ENCODE results near the gene FBXO28. TPM values are rescaled to one million over a fixed set of nuclear protein-coding genes. Genes with fewer than 3 reads are reported as not detected.

The FBXO28 gene
- total RNA-seq, 1 experiment from 2014 or later: 37.0 TPM

DNA sequence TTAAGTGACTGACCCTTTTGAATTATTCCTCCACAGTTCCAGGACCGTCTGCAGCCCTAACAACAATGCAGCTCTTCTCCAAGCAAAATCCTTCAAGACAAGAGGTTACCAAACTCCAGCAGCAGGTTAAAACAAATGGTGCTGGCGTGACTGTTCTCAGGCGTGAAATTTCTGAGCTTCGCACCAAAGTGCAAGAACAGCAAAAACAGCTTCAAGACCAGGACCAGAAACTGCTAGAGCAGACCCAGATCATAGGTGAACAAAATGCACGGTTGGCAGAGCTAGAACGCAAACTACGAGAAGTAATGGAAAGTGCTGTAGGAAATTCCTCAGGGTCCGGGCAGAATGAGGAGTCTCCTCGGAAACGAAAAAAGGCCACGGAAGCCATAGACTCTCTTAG lies 43.4 kb downstream of the FBXO28 start:
- no peak for ATAC-seq

DNA sequence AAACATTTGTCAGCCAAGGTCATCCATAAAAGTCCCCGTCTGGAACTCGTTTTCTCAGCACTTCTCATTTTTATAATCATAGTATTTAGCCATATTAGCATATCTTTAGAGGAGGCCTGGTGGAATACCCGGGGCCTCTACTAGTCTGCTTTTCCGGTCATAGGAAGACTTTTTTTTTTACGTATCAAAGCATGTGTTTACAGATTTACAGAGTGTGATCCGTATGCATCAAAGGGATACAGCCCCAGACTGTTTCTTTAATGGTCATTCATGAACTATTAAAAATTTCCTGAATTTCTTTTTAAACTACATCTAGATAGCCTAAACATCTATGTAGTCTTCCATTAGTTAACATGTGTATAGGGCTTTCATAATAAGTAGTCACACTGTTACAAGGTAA lies 45.6 kb downstream of the FBXO28 start:
- Histone ChIP-seq H3K4me3 (replicated peaks in 1 of 2; ENCODE audit: low read depth in 1 of 2, low read length in 2 of 2) (no peak overlapping the region), H3K36me3 (ENCODE audit: control insufficient read depth in 1 of 2, insufficient read depth in 2 of 2, low read length in 2 of 2) (peaks cover 21 to 26% of the 10 kb centered on the region in 2 experiments; a peak in 3 of 4 replicates), H3K4me1 (ENCODE audit: control insufficient read depth in 1 of 2, insufficient read depth in 2 of 2, low read length in 2 of 2) (no peaks in the 10 kb centered on the region), H3K9me2 (ENCODE audit: insufficient read depth) (no peaks in the 10 kb centered on the region), H3K27me3 (ENCODE audit: insufficient read depth, low read length) (no peaks in the 10 kb centered on the region), H4K20me1 (ENCODE audit: insufficient read depth) (no peaks in the 10 kb centered on the region), H2AFZ (ENCODE audit: low read depth, low read length, poor library complexity, severe bottlenecking) (no peak overlapping the region), H3K4me2 (ENCODE audit: low read length) (no peak overlapping the region), H3K27ac (ENCODE audit: low read depth, low read length) (no peak overlapping the region), H3K9me3 (ENCODE audit: control insufficient read depth in 1 of 2, insufficient read depth in 1 of 2, low read depth in 1 of 2, low read length in 2 of 2) (no peaks in the 10 kb centered on the region), H3K9ac (ENCODE audit: low read length) (no peak overlapping the region), H3K79me2 (ENCODE audit: insufficient read depth, low read length) (no peaks in the 10 kb centered on the region)
- DNase-seq (ENCODE audit: low read depth, low spot score) (no peak), ATAC-seq (no peak)
- no TSS peak for BruUV-seq (replicated peaks)
- RAD21 ChIA-PET (ENCODE audit: low non-redundant PET in 1 of 2, low total read pairs in 2 of 2, uncharacterized antibody in 2 of 2, unreplicated experiment in 2 of 2): no interaction called here
- POLR2A ChIA-PET: no interaction called here
- intact Hi-C loops (cut with micrococcal nuclease): no loop called here
- CTCF ChIA-PET: no interaction called here
- TF ChIP-seq, protein P1, sequence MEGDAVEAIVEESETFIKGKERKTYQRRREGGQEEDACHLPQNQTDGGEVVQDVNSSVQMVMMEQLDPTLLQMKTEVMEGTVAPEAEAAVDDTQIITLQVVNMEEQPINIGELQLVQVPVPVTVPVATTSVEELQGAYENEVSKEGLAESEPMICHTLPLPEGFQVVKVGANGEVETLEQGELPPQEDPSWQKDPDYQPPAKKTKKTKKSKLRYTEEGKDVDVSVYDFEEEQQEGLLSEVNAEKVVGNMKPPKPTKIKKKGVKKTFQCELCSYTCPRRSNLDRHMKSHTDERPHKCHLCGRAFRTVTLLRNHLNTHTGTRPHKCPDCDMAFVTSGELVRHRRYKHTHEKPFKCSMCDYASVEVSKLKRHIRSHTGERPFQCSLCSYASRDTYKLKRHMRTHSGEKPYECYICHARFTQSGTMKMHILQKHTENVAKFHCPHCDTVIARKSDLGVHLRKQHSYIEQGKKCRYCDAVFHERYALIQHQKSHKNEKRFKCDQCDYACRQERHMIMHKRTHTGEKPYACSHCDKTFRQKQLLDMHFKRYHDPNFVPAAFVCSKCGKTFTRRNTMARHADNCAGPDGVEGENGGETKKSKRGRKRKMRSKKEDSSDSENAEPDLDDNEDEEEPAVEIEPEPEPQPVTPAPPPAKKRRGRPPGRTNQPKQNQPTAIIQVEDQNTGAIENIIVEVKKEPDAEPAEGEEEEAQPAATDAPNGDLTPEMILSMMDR (IDR thresholded peaks at IDR 0.05 in 2 of 3, conservative IDR thresholded peaks at IDR 0.05 in 1 of 3; ENCODE audit: borderline replicate concordance in 1 of 3, insufficient read depth in 1 of 3, low read depth in 2 of 3, low read length in 2 of 3): no peak
- TF ChIP-seq, protein P2, sequence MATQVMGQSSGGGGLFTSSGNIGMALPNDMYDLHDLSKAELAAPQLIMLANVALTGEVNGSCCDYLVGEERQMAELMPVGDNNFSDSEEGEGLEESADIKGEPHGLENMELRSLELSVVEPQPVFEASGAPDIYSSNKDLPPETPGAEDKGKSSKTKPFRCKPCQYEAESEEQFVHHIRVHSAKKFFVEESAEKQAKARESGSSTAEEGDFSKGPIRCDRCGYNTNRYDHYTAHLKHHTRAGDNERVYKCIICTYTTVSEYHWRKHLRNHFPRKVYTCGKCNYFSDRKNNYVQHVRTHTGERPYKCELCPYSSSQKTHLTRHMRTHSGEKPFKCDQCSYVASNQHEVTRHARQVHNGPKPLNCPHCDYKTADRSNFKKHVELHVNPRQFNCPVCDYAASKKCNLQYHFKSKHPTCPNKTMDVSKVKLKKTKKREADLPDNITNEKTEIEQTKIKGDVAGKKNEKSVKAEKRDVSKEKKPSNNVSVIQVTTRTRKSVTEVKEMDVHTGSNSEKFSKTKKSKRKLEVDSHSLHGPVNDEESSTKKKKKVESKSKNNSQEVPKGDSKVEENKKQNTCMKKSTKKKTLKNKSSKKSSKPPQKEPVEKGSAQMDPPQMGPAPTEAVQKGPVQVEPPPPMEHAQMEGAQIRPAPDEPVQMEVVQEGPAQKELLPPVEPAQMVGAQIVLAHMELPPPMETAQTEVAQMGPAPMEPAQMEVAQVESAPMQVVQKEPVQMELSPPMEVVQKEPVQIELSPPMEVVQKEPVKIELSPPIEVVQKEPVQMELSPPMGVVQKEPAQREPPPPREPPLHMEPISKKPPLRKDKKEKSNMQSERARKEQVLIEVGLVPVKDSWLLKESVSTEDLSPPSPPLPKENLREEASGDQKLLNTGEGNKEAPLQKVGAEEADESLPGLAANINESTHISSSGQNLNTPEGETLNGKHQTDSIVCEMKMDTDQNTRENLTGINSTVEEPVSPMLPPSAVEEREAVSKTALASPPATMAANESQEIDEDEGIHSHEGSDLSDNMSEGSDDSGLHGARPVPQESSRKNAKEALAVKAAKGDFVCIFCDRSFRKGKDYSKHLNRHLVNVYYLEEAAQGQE (IDR thresholded peaks at IDR 0.05; ENCODE audit: low read depth): no peak
- TF ChIP-seq RAD21 (IDR thresholded peaks at IDR 0.05; ENCODE audit: low read depth) (no peak), POLR2AphosphoS5 (IDR thresholded peaks at IDR 0.05; ENCODE audit: low read depth, low read length) (no peak), SIN3A (IDR thresholded peaks at IDR 0.05; ENCODE audit: low read depth) (no peak), ZNF274 (IDR thresholded peaks at IDR 0.05; ENCODE audit: low read depth, low read length) (no peak), POLR2A (IDR thresholded peaks at IDR 0.05; ENCODE audit: borderline replicate concordance, extremely low read depth, insufficient read depth, insufficient read length) (no peak), SRF (IDR thresholded peaks at IDR 0.05; ENCODE audit: low read depth) (no peak), EGR1 (IDR thresholded peaks at IDR 0.05; ENCODE audit: low read depth) (no peak), JUND (IDR thresholded peaks at IDR 0.05) (no peak), FOSL1 (IDR thresholded peaks at IDR 0.05; ENCODE audit: low read depth) (no peak)

More for the DNA sequence above, 43.4 kb downstream of the FBXO28 start:
- ChIA-PET RAD21 (ENCODE audit: low non-redundant PET in 1 of 2, low total read pairs in 2 of 2, uncharacterized antibody in 2 of 2, unreplicated experiment in 2 of 2) (no interaction called here), POLR2A (no interaction called here), CTCF (no interaction called here)
- BruUV-seq (replicated peaks): no TSS peak
- no peak overlapping the region for H3K9ac ChIP-seq (ENCODE audit: low read length)
- no peaks in the 10 kb centered on the region for H3K9me2 ChIP-seq (ENCODE audit: insufficient read depth)
- no peak overlapping the region for H3K27ac ChIP-seq (ENCODE audit: low read depth, low read length)
- no peak overlapping the region for H3K4me3 ChIP-seq (replicated peaks in 1 of 2; ENCODE audit: low read depth in 1 of 2, low read length in 2 of 2)
- no peak overlapping the region for H3K4me2 ChIP-seq (ENCODE audit: low read length)
- H3K27me3 ChIP-seq (ENCODE audit: insufficient read depth, low read length): no peaks in the 10 kb centered on the region
- H3K4me1 ChIP-seq (ENCODE audit: control insufficient read depth in 1 of 2, insufficient read depth in 2 of 2, low read length in 2 of 2): no peaks in the 10 kb centered on the region
- H3K79me2 ChIP-seq (ENCODE audit: insufficient read depth, low read length): no peaks in the 10 kb centered on the region
- TF ChIP-seq, protein P3, sequence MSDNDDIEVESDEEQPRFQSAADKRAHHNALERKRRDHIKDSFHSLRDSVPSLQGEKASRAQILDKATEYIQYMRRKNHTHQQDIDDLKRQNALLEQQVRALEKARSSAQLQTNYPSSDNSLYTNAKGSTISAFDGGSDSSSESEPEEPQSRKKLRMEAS (IDR thresholded peaks at IDR 0.05): no peak
- TF ChIP-seq, protein P4, sequence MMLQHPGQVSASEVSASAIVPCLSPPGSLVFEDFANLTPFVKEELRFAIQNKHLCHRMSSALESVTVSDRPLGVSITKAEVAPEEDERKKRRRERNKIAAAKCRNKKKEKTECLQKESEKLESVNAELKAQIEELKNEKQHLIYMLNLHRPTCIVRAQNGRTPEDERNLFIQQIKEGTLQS (IDR thresholded peaks at IDR 0.05): no peak
- peaks cover 21 to 26% of the 10 kb centered on the region in 2 experiments; a peak in 3 of 4 replicates for H3K36me3 ChIP-seq (ENCODE audit: control insufficient read depth in 1 of 2, insufficient read depth in 2 of 2, low read length in 2 of 2)
- no peak for DNase-seq (ENCODE audit: low read depth, low spot score)
- H2AFZ ChIP-seq (ENCODE audit: low read depth, low read length, poor library complexity, severe bottlenecking): no peak overlapping the region
- no peaks in the 10 kb centered on the region for H3K9me3 ChIP-seq (ENCODE audit: control insufficient read depth in 1 of 2, insufficient read depth in 1 of 2, low read depth in 1 of 2, low read length in 2 of 2)
- no peaks in the 10 kb centered on the region for H4K20me1 ChIP-seq (ENCODE audit: insufficient read depth)
- intact Hi-C loops (cut with micrococcal nuclease): no loop called here

Measured in HCT116 (cell line).